Mesodermal cell (in vitro differentiated cells): ENCODE data around the gene PLTP.

Source experiments
- H3K27ac ChIP-seq: 2 replicates; pipeline ENCODE4 v1.7.0; 2013; ENCODE audit warnings: mild to moderate bottlenecking, low read depth, low read length, moderate library complexity; ENCODE audit not compliant: severe bottlenecking
- H3K36me3 ChIP-seq: 2 replicates; pipeline ENCODE4 v1.7.1; 2013; ENCODE audit warnings: mild to moderate bottlenecking, low read length, moderate library complexity; ENCODE audit not compliant: control insufficient read depth, insufficient read depth
- H3K4me1 ChIP-seq: one replicate; pipeline ENCODE4 v1.7.1; 2013; ENCODE audit warnings: mild to moderate bottlenecking, low read length; ENCODE audit not compliant: insufficient read depth, control insufficient read depth, poor library complexity, severe bottlenecking
- H3K4me3 ChIP-seq: 2 replicates; pipeline ENCODE4 v1.7.0; 2013; ENCODE audit warnings: low read length, control low read depth, mild to moderate bottlenecking; ENCODE audit not compliant: insufficient read depth, poor library complexity, severe bottlenecking; ENCODE audit errors: extremely low read depth
- H3K9me3 ChIP-seq: 2 replicates; pipeline ENCODE4 v1.7.1; 2013; ENCODE audit warnings: mild to moderate bottlenecking, low read length, moderate library complexity; ENCODE audit not compliant: control insufficient read depth
- WGBS, 2 experiments: methylation state at CpG; one replicate each; pipeline ENCODE4 v1.1.5; 2013; ENCODE audit warnings: missing lambda C conversion rate in 2 of 2; ENCODE audit not compliant: insufficient coverage in 2 of 2; 5-methylcytosine and 5-hydroxymethylcytosine counted together

Gene PLTP

GRCh38 chr20:45892828-45893500 lies 19.0 kb downstream of the PLTP start:
- H3K4me1 ChIP-seq: no peaks in the 10 kb centered on the region
- no peaks in the 10 kb centered on the region for H3K9me3 ChIP-seq
- 100% methylated on average over 2 of the region's 4 CpGs for WGBS, 2 experiments
- H3K27ac ChIP-seq: no peak overlapping the region
- H3K36me3 ChIP-seq: peaks cover 31% of the 10 kb centered on the region
- H3K4me3 ChIP-seq: no peak overlapping the region

- Histone ChIP-seq H3K4me3 (peak overlapping the region; percentile 66), H3K27ac (no peak overlapping the region)
Observed at GRCh38 chr20:45892049-45892825, 19.7 kb downstream of the PLTP start.

GRCh38 chr20:45890985-45891983 lies 20.7 kb downstream of the PLTP start, which contains the start of the genes CTSA and NEURL2:
TSS of gene CTSA (plus strand) at chr20:45891335. CDS start at chr20:45891569, 234 bp downstream.
TSS of gene NEURL2 (minus strand) at chr20:45891208. CDS start at chr20:45890991, 217 bp downstream.
- Histone ChIP-seq H3K4me3 (peak within 1 kb of the TSS; percentile 66), H3K9me3 (no peaks in the 10 kb centered on the region), H3K27ac (peak within 1 kb of the TSS; percentile 53), H3K36me3 (peaks cover 28% of the 10 kb centered on the region), H3K4me1 (no peaks in the 10 kb centered on the region)
- 1 to 2% methylated on average over 62 to 67 of the region's 78 CpGs for WGBS, 2 experiments

More at GRCh38 chr20:45892049-45892825, 19.7 kb downstream of the PLTP start:
- Histone ChIP-seq H3K4me1 (no peaks in the 10 kb centered on the region), H3K36me3 (peaks cover 24% of the 10 kb centered on the region), H3K9me3 (no peaks in the 10 kb centered on the region)
- 83 to 87% methylated on average over 8 of the region's 9 CpGs for WGBS, 2 experiments

GRCh38 chr20:45890077-45890984 lies 21.6 kb downstream of the PLTP start:
- Histone ChIP-seq H3K36me3 (peaks cover 26% of the 10 kb centered on the region), H3K27ac (peak overlapping the region; percentile 53), H3K9me3 (no peaks in the 10 kb centered on the region), H3K4me3 (peak overlapping the region; percentile 66), H3K4me1 (no peaks in the 10 kb centered on the region)
- 3 to 4% methylated on average over 73 to 79 of the region's 79 CpGs for WGBS, 2 experiments

DNA sequence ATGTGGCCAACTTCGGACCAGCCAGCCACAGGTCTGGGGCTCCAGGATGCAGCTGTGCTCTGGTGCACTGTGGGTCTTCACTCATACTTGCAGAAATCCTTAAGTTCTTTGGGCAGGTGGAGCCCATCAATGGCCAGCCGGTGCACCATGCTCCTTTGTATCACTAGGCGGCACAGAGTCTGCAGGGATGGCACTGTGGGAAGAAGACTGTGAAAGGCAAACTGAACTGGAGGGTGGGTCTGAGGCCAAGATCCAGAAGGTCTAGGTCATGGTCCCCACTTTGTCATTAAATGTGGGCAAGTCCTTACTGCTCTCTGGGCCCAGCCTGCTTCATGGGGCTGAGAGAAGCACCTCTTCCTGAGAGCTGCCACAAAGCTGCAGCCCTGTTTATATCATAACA lies 23.3 kb downstream of the PLTP start:
- no peaks in the 10 kb centered on the region for H3K4me1 ChIP-seq
- WGBS, 2 experiments: 87 to 100% methylated on average over 3 of the region's 3 CpGs
- no peaks in the 10 kb centered on the region for H3K9me3 ChIP-seq
- H3K4me3 ChIP-seq: no peak overlapping the region
- H3K27ac ChIP-seq: no peak overlapping the region
- H3K36me3 ChIP-seq: peaks cover 25% of the 10 kb centered on the region

DNA sequence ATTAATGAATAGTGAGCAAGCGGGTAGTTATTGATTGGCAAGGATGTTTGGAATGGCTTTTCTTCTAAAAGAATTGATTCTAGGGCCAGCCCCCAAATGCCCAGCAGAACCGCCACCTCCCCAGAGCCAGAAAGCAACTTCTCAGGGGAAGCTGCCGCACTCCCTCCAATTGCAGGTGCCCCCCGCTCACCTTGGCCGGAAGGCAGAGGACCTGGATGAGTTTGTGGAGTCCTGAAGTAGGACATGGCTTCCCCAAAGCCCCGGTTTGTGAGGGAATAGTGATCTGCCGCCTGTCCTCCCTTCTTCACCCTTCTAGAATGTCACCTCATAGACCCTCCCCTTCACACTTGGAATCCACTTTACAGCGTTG lies 24.6 kb downstream of the PLTP start, which contains the start of gene SPATA25:
SPATA25 (minus strand) TSS at position 277 of the 370 bp plus-strand sequence; CDS start at position 245, 32 bp downstream.
- Histone ChIP-seq H3K4me1 (no peaks in the 10 kb centered on the region), H3K9me3 (no peaks in the 10 kb centered on the region), H3K27ac (no peak within 1 kb of the TSS), H3K36me3 (peaks cover 31% of the 10 kb centered on the region), H3K4me3 (no peak within 1 kb of the TSS)
- WGBS, 2 experiments: 100% methylated on average over 3 of the region's 8 CpGs; no CpG with 5 or more reads in 1 of the 2 experiments

GRCh38 chr20:45886590-45887345 lies 25.2 kb downstream of the PLTP start:
- no peak overlapping the region for H3K27ac ChIP-seq

GRCh38 chr20:45883100-45883469 lies 28.9 kb downstream of the PLTP start:
- H3K4me3 ChIP-seq: no peak overlapping the region
- 89 to 96% methylated on average over 9 of the region's 9 CpGs for WGBS, 2 experiments
- no peak overlapping the region for H3K27ac ChIP-seq
- H3K36me3 ChIP-seq: peaks cover 32% of the 10 kb centered on the region
- H3K4me1 ChIP-seq: no peaks in the 10 kb centered on the region
- no peaks in the 10 kb centered on the region for H3K9me3 ChIP-seq

More at GRCh38 chr20:45886590-45887345, 25.2 kb downstream of the PLTP start:
- H3K4me1 ChIP-seq: no peaks in the 10 kb centered on the region
- WGBS, 2 experiments: 92 to 95% methylated on average over 15 of the region's 19 CpGs
- H3K4me3 ChIP-seq: no peak overlapping the region
- peaks cover 36% of the 10 kb centered on the region for H3K36me3 ChIP-seq
- H3K9me3 ChIP-seq: no peaks in the 10 kb centered on the region

GRCh38 chr20:45882469-45883099 lies 29.4 kb downstream of the PLTP start:
- Histone ChIP-seq H3K36me3 (peaks cover 35% of the 10 kb centered on the region), H3K4me1 (no peaks in the 10 kb centered on the region), H3K27ac (no peak overlapping the region), H3K9me3 (no peaks in the 10 kb centered on the region), H3K4me3 (no peak overlapping the region)
- WGBS, 2 experiments: 93 to 98% methylated on average over 4 of the region's 4 CpGs
